Endodermal cell (in vitro differentiated cells): ENCODE measurements around the gene FLAD1. TPM values are rescaled to one million over a fixed set of nuclear protein-coding genes. Genes with fewer than 3 reads are reported as not detected.
"Not testable (repeated sequence)": the region's sequence is repeated elsewhere in the genome, so short reads cannot be mapped to it uniquely, and the experiment has no call there.

ENCODE experiments used
- DNase-seq: peaks from one replicate; pipeline ENCODE4 v3.0.0-alpha.2; 2017
- H3K27ac ChIP-seq: 2 replicates; pipeline ENCODE4 v1.5.1; 2013; ENCODE audit warnings: mild to moderate bottlenecking, low read depth, low read length, moderate library complexity
- H3K27me3 ChIP-seq: 2 replicates; pipeline ENCODE4 v1.6.1; 2013; ENCODE audit warnings: mild to moderate bottlenecking, low read length, moderate library complexity; ENCODE audit not compliant: insufficient read depth, control insufficient read depth, poor library complexity, severe bottlenecking
- H3K36me3 ChIP-seq: 2 replicates; pipeline ENCODE4 v1.7.0; 2013; ENCODE audit warnings: mild to moderate bottlenecking, low read length, moderate library complexity; ENCODE audit not compliant: control insufficient read depth, insufficient read depth
- H3K4me1 ChIP-seq: one replicate; pipeline ENCODE4 v1.7.0; 2013; ENCODE audit warnings: low read length; ENCODE audit not compliant: control insufficient read depth, insufficient read depth
- H3K4me3 ChIP-seq: 2 replicates; pipeline ENCODE4 v1.5.1; 2013; ENCODE audit warnings: mild to moderate bottlenecking, low read length, moderate library complexity
- H3K9ac ChIP-seq: 2 replicates; pipeline ENCODE4 v1.6.1; 2013; ENCODE audit warnings: mild to moderate bottlenecking, low read length, moderate library complexity; ENCODE audit not compliant: poor library complexity, severe bottlenecking; ENCODE audit errors: extremely low read depth
- H3K9me3 ChIP-seq: 2 replicates; pipeline ENCODE4 v1.6.1; 2013; ENCODE audit warnings: mild to moderate bottlenecking, low read length, moderate library complexity; ENCODE audit not compliant: control insufficient read depth
- H3K27ac Mint-ChIP-seq: 2 replicates; pipeline ENCODE4 v1.8.0; 2020; ENCODE audit warnings: mixed read lengths
- H3K27me3 Mint-ChIP-seq: 2 replicates; pipeline ENCODE4 v1.8.0; 2021; ENCODE audit warnings: mild to moderate bottlenecking, mixed read lengths; ENCODE audit not compliant: insufficient read depth
- H3K36me3 Mint-ChIP-seq: 2 replicates; pipeline ENCODE4 v1.8.0; 2020; ENCODE audit warnings: low read depth, mixed read lengths
- H3K4me1 Mint-ChIP-seq: 2 replicates; pipeline ENCODE4 v1.8.0; 2020; ENCODE audit warnings: mixed read lengths
- H3K4me3 Mint-ChIP-seq: 2 replicates; pipeline ENCODE4 v1.8.0; 2020; ENCODE audit warnings: mild to moderate bottlenecking, moderate library complexity, mixed read lengths
- H3K9me3 Mint-ChIP-seq: 2 replicates; pipeline ENCODE4 v1.8.0; 2020; ENCODE audit warnings: mild to moderate bottlenecking, mixed read lengths
- WGBS, 2 experiments: methylation state at CpG; one replicate each; pipeline versions ENCODE4 v1.1.5 to v1.1.7; 2013; ENCODE audit warnings: missing lambda C conversion rate in 2 of 2, mixed read lengths in 1 of 2; ENCODE audit not compliant: insufficient coverage in 1 of 2, insufficient read length in 1 of 2; 5-methylcytosine and 5-hydroxymethylcytosine counted together
- total RNA-seq, 2 donors: library from RNA; stranded (reverse); fragmentation: NEBNext Ultra II Directional in 1 of 2; extraction: Animal tissue kit (Norgen Biotek cat#: 25700) in 1 of 2; gene quantifications; 2 replicates in 1 of 2; 3 replicates in 1 of 2; pipeline ENCODE4 v1.2.1, GENCODE V29; 2021
- TF ChIP-seq, protein P1 (sequence below): fragments of 200-600 bp; sonication (generic); conservative IDR thresholded peaks from 2 replicates; pipeline ENCODE4 v1.5.0; 2021; ENCODE audit warnings: antibody characterized with exemption, mild to moderate bottlenecking

Gene FLAD1
- total RNA-seq, 2 donors from 2014 or later: 61.9 to 65.0 TPM

DNA sequence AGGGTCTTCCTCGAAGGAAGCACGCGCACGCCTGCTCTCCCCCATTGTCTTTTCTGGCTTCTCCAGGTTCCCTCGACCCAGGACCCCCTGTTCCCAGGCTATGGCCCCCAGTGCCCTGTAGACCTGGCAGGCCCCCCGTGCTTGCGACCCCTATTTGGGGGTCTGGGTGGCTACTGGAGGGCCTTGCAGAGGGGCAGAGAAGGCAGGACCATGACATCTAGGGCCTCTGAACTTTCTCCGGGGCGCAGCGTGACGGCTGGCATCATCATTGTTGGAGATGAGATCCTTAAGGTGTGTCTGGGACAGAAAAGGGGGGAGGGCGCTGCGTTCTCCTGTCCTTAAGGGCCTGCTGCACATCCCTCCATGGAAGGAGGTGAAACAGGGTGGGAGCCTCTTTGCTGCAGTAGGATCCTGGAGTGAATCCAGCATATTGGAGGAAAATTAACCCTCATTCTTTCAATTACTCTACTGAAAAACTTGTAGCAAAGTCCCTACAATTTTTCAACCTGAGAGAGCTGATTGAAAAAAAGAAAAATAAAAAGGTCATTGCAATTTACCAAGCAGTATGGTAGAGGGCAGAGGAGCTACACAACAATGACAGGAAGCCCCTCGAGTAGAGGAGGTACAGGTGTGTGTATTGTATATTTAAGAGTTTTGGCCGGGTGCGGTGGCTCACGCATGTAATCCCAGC lies 777 bp downstream of the FLAD1 start:
- no peaks in the 10 kb centered on the region for H3K27me3 ChIP-seq
- H3K9me3 Mint-ChIP-seq: no peaks in the 10 kb centered on the region
- no peaks in the 10 kb centered on the region for H3K4me1 ChIP-seq
- H3K4me1 Mint-ChIP-seq: peaks cover 4% of the 10 kb centered on the region
- TF ChIP-seq, protein P1, sequence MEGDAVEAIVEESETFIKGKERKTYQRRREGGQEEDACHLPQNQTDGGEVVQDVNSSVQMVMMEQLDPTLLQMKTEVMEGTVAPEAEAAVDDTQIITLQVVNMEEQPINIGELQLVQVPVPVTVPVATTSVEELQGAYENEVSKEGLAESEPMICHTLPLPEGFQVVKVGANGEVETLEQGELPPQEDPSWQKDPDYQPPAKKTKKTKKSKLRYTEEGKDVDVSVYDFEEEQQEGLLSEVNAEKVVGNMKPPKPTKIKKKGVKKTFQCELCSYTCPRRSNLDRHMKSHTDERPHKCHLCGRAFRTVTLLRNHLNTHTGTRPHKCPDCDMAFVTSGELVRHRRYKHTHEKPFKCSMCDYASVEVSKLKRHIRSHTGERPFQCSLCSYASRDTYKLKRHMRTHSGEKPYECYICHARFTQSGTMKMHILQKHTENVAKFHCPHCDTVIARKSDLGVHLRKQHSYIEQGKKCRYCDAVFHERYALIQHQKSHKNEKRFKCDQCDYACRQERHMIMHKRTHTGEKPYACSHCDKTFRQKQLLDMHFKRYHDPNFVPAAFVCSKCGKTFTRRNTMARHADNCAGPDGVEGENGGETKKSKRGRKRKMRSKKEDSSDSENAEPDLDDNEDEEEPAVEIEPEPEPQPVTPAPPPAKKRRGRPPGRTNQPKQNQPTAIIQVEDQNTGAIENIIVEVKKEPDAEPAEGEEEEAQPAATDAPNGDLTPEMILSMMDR: no peak
- 9 to 22% methylated on average over 13 to 17 of the region's 17 CpGs for WGBS, 2 experiments
- H3K27ac Mint-ChIP-seq: no peak overlapping the region
- peak overlapping the region; percentile 50 for H3K27ac ChIP-seq
- no peaks in the 10 kb centered on the region for H3K9me3 ChIP-seq
- H3K27me3 Mint-ChIP-seq: no peaks in the 10 kb centered on the region
- peak overlapping the region; percentile 80 for H3K9ac ChIP-seq
- no peak overlapping the region for H3K4me3 Mint-ChIP-seq
- no peak for DNase-seq
- peak overlapping the region; percentile 94 for H3K4me3 ChIP-seq
- H3K36me3 ChIP-seq: peaks cover 46% of the 10 kb centered on the region
- H3K36me3 Mint-ChIP-seq: peaks cover 46% of the 10 kb centered on the region

DNA sequence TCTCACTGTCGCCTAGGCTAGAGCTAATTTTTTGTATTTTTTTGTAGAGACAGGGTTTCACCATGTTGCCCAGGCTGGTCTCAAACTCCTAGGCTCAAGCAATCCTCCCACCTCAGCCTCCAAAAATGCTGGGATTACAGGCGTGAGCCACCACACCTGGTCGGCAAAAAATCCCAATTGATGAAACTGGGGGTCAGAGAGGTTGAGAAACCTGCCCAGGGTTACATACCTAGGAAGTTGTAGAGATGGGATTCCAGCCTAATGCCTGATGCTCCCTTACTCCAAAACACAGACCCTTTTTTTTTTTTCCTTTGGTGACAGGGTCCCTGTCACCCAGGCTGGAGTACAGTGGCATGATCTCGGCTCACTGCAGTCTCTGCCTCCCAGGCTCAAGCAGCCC lies 3.6 kb downstream of the FLAD1 start:
- not testable (repeated sequence) for H3K27ac ChIP-seq, H3K27me3 ChIP-seq, DNase-seq, H3K4me1 Mint-ChIP-seq, H3K4me3 ChIP-seq, H3K27ac Mint-ChIP-seq, H3K4me1 ChIP-seq, H3K4me3 Mint-ChIP-seq, H3K9me3 ChIP-seq, H3K9ac ChIP-seq, H3K27me3 Mint-ChIP-seq, H3K9me3 Mint-ChIP-seq
- peaks cover 42% of the 10 kb centered on the region for H3K36me3 ChIP-seq
- H3K36me3 Mint-ChIP-seq: peaks cover 41% of the 10 kb centered on the region
- WGBS, 2 experiments: 90 to 97% methylated on average over 2 to 4 of the region's 4 CpGs

DNA sequence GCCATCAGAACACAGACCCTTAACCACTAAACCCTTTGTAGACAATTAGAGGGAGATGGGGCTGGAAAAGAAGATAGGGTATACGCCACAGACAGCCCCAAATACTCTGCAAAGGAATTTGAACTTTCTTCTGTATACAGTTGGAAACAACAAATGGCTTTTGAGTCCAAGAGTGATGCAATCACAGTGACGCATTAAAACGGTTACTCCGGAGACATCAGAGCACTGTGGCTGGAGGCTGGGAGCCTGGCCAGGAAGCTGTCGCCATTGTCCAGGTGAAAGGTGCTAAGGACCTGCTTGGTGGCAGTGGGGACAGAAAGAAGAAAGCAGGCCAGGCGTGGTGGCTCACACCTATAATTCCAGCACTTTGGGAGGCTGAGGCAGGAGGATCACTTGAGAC lies 4.2 kb downstream of the FLAD1 start:
- TF ChIP-seq, protein P1: no peak
- Histone ChIP-seq H3K27ac (no peak overlapping the region), H3K4me3 (no peak overlapping the region), H3K36me3 (peaks cover 42% of the 10 kb centered on the region), H3K27me3 (no peaks in the 10 kb centered on the region), H3K9me3 (no peaks in the 10 kb centered on the region), H3K9ac (no peak overlapping the region), H3K4me1 (no peaks in the 10 kb centered on the region)
- no peak for DNase-seq
- Mint-ChIP-seq H3K27me3 (no peaks in the 10 kb centered on the region), H3K9me3 (no peaks in the 10 kb centered on the region), H3K4me3 (no peak overlapping the region), H3K27ac (no peak overlapping the region), H3K36me3 (peaks cover 39% of the 10 kb centered on the region), H3K4me1 (peaks cover 4% of the 10 kb centered on the region)
- 93 to 100% methylated on average over 4 to 6 of the region's 6 CpGs for WGBS, 2 experiments
